Tibial nerve (tissue), 4 donors: ENCODE data around the gene CENPV.

ENCODE experiments used
- CTCF ChIP-seq, 5 experiments: fragments of 200-600 bp in 3 of 5; fragments of 450-650 bp in 2 of 5; sonication (generic) in 3 of 5; IDR thresholded peaks; one replicate each; pipeline ENCODE4 v1.5.1; 2016 to 2019; ENCODE audit warnings: antibody characterized with exemption in 5 of 5, mild to moderate bottlenecking in 3 of 5, moderate library complexity in 2 of 5
- EP300 ChIP-seq, 2 donors: sonication (generic); formaldehyde crosslinking; IDR thresholded peaks; one replicate each; pipeline ENCODE4 v1.6.1; 2017; ENCODE audit warnings: antibody characterized with exemption in 2 of 2, mild to moderate bottlenecking in 1 of 2

- TF ChIP-seq CTCF (IDR thresholded peaks at IDR 0.05) (no peak), EP300 (IDR thresholded peaks at IDR 0.05) (no peak)
Measured at GRCh38 chr17:16358394-16358793, 5.1 kb upstream of the CENPV start.
